K562 (cell line): ENCODE measurements around the gene CHST10. TPM values are rescaled to one million over a fixed set of nuclear protein-coding genes. Genes with fewer than 3 reads are reported as not detected.

Experiments
- BMI1 ChIP-seq: fragments of 150-350 bp; IDR thresholded peaks from 2 replicates; pipeline ENCODE4 v1.6.1; 2014; ENCODE audit warnings: low read length
- CREB5 ChIP-seq: fragments of 250-450 bp; sonication (Bioruptor Pico); IDR thresholded peaks from 2 replicates; pipeline ENCODE4 v1.5.0; 2020; ENCODE audit warnings: mild to moderate bottlenecking
- REST ChIP-seq, 2 experiments: fragments of 450-650 bp; formaldehyde crosslinking in 1 of 2; IDR thresholded peaks; 2 replicates each; pipeline versions ENCODE4 v1.4.0 to v1.6.1; 2014 to 2020; ENCODE audit warnings: mild to moderate bottlenecking in 2 of 2, borderline replicate concordance in 1 of 2, low read depth in 1 of 2
- SUPT5H ChIP-seq: fragments of 450-650 bp; IDR thresholded peaks from 2 replicates; pipeline ENCODE4 v1.6.1; 2016
- ZNF121 ChIP-seq: sonication (generic); formaldehyde crosslinking; conservative IDR thresholded peaks from 2 replicates; pipeline ENCODE4 v1.8.0; 2022; ENCODE audit warnings: missing genetic modification reagents
- ZNF57 ChIP-seq: fragments of 450-650 bp; formaldehyde crosslinking; IDR thresholded peaks from 2 replicates; pipeline ENCODE4 v1.4.0; 2020; ENCODE audit warnings: mild to moderate bottlenecking, moderate library complexity
- polyA plus RNA-seq, 8 experiments: library from polyadenylated mRNA; depleted of rRNA in 4 of 8; stranded (reverse) in 5 of 8; unstranded in 3 of 8; fragments of >200 nt; fragmentation: Nextera tagmentation in 2 of 8; fragmentation: Illumina TruSeq in 1 of 8; extraction: Ambion mirVana in 2 of 8; extraction: Trizol in 1 of 8; gene quantifications; 2 replicates each; pipeline versions ENCODE4 v1.2.1 to v1.2.3, GENCODE V29; 2011 to 2014; ENCODE audit warnings: inconsistent platforms in 1 of 8, missing spikeins in 1 of 8
- total RNA-seq, 7 experiments: library from RNA; depleted of rRNA in 6 of 7; stranded (reverse); fragments of >200 nt in 6 of 7; fragmentation: Illumina TruSeq in 2 of 7; extraction: Trizol in 2 of 7; gene quantifications; 2 replicates each; pipeline versions ENCODE4 v1.2.1 to v1.2.3, GENCODE V29; 2011 to 2021; ENCODE audit warnings: low replicate concordance in 1 of 7

CHST10 gene
- total and polyA plus RNA-seq, 9 of the 15 experiments (the other 6 are each of a cell fraction or from before 2014, with no cell fraction given), result 1.3 to 30.9 (median 19.3) TPM

- TF ChIP-seq REST (IDR thresholded peaks at IDR 0.05; ENCODE audit: borderline replicate concordance) (no peak), REST (CRISPR knock-in tag; IDR thresholded peaks at IDR 0.05; ENCODE audit: low read depth) (no peak), SUPT5H (no peak), BMI1 (no peak), CREB5 (CRISPR knock-in tag) (no peak), ZNF57 (CRISPR knock-in tag) (no peak), ZNF121 (CRISPR knock-in tag) (no peak)
Measured at GRCh38 chr2:100367163-100367562, 50.3 kb downstream of the CHST10 start (continued).
